ENCODE data around the gene LRP1B. TPM values are rescaled to one million over a fixed set of nuclear protein-coding genes. Genes with fewer than 3 reads are reported as not detected.

Gene LRP1B
- total and polyA plus RNA-seq, 7 experiments from 2014 or later: 0.10 TPM; not detected in 6

DNA sequence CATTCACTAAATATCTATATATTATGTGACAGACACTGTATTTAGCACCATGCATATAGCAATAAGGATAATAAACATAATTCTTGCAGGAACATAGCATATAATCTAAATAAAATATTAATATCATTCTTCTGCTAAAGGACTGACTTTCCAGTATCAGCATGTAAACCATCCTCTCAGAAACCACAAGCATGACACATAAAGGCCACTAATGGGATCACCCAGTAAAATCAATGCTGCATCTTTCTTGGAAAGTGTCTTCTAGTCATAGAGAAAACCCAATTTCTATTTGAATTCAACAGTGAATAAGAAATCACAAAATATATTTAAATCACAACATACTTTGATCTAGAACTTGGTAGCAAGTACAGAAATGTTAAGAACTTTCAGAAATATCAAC, 5.8 kb upstream of the LRP1B start:
- H3K9me3 ChIP-seq (ENCODE audit: control insufficient read depth in 2 of 3, low read length in 3 of 3): no peaks in the 10 kb centered on the region
- no peaks in the 10 kb centered on the region for H3K4me1 ChIP-seq (ENCODE audit: control insufficient read depth in 2 of 2, insufficient read depth in 2 of 2, low read length in 2 of 2)
- no peak overlapping the region for H3K4me3 ChIP-seq (ENCODE audit: low read length)
- Mint-ChIP-seq H3K4me3 (no peak overlapping the region), H3K27me3 (peaks cover 5 to 13% (median 10%) of the 10 kb centered on the region in 5 donors), H3K27ac (no peak overlapping the region), H3K4me1 (peaks cover 0 to under 1% (median 0%) of the 10 kb centered on the region in 7 donors), H3K36me3 (no peaks in the 10 kb centered on the region), H3K9me3 (peaks cover 0 to 10% (median 0%) of the 10 kb centered on the region in 11 donors)
- no peaks in the 10 kb centered on the region for H3K36me3 ChIP-seq (ENCODE audit: control insufficient read depth in 2 of 3, insufficient read depth in 3 of 3, low read length in 3 of 3)
- intact Hi-C loops (cut with micrococcal nuclease): no loop called here
- POLR2A ChIA-PET: no interaction called here
- no peak overlapping the region for H3K27ac ChIP-seq (ENCODE audit: low read depth, low read length)
- H3K27me3 ChIP-seq (ENCODE audit: control insufficient read depth in 2 of 2, insufficient read depth in 2 of 2, low read length in 2 of 2): peaks cover 0 to 2% of the 10 kb centered on the region in 2 donors
- CTCF ChIA-PET: no interaction called here
- ATAC-seq (no peak), DNase-seq (no peak)

DNA sequence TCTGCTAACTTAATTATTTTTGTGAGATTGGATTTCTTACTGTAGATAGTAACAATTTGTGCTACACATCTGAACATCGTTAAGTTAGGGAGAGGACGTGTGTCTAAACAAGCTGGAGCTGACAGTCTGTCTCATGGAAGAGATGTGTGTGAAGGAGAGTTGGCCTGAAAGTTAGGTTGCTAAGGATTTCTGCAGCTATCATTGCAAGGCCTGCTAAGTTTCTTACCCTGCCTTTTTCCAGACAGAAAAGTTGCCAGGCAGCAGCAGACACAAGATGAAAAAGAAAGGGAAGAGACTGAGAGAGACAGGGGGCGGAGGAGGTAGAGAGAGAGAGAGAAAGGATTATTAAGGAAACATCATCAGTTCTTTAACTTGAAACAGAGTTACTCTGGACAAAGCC, 4.1 kb upstream of the LRP1B start:
- Histone ChIP-seq H3K36me3 (ENCODE audit: control insufficient read depth in 2 of 3, insufficient read depth in 3 of 3, low read length in 3 of 3) (no peaks in the 10 kb centered on the region), H3K27ac (ENCODE audit: low read depth, low read length) (no peak overlapping the region), H3K4me3 (ENCODE audit: low read length) (no peak overlapping the region), H3K4me1 (ENCODE audit: control insufficient read depth in 2 of 2, insufficient read depth in 2 of 2, low read length in 2 of 2) (no peaks in the 10 kb centered on the region), H3K9me3 (ENCODE audit: control insufficient read depth in 2 of 3, low read length in 3 of 3) (no peaks in the 10 kb centered on the region), H3K27me3 (ENCODE audit: control insufficient read depth in 2 of 2, insufficient read depth in 2 of 2, low read length in 2 of 2) (peaks cover 0 to 2% of the 10 kb centered on the region in 2 donors)
- intact Hi-C loops (cut with micrococcal nuclease): no loop called here
- no peak for DNase-seq
- Mint-ChIP-seq H3K4me3 (no peak overlapping the region), H3K9me3 (peaks cover 0 to 13% (median 0%) of the 10 kb centered on the region in 11 donors), H3K27ac (no peak overlapping the region), H3K27me3 (peaks cover 22 to 28% (median 26%) of the 10 kb centered on the region in 5 donors), H3K36me3 (peaks cover 0 to 9% (median 0%) of the 10 kb centered on the region in 5 donors), H3K4me1 (peaks cover 0 to 14% (median 0%) of the 10 kb centered on the region in 7 donors)
- no peak for ATAC-seq
- ChIA-PET CTCF (no interaction called here), POLR2A (no interaction called here)

DNA sequence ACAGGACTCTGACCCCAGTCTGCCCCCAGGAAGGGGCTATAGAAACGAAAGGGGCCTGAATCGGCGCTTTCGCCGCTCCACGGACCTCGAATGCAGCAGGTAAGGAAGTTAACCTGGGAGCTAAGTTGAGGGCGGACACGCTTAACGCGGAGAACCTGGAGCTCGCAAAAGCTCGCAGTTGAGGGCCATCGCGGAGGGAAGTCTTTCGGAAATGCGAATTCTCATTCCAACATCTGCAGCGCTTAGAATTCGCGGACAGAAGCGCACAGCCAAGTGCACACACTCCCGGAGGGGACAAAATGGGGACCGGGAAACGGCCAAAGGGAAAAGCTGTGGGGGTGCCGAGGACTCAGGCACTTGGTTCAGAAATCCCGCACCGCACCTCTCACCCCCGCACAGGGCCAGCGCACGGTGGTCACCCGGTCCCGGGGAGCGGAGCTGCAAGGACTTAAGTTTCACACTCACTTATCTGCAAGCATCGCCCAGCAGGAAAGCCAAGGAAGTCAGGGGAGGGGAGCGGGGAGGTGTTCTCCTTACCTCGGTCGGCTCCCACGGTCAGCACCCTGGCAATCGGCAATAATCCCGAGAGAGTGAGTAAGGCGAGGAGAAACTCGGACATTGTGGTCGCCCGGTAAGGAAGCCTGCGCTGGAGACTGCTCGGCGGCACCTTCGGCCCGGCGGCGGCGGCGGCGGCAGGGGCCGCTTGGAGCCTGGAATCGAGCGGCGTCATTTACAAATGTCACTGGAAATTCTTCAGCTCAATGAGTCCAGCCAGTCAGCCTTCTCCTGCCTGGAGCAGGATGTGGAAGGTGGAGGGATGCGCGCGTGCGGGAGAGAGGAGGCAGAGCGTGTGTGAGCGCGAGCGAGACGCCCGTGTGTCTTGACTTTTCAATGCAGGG, 456 bp downstream of the LRP1B start:
- H3K4me1 Mint-ChIP-seq: peaks cover 0 to 14% (median 0%) of the 10 kb centered on the region in 7 donors
- Histone ChIP-seq H3K27ac (ENCODE audit: low read depth, low read length) (no peak overlapping the region), H3K9me3 (ENCODE audit: control insufficient read depth in 2 of 3, low read length in 3 of 3) (no peaks in the 10 kb centered on the region), H3K4me3 (ENCODE audit: low read length) (no peak overlapping the region), H3K27me3 (ENCODE audit: control insufficient read depth in 2 of 2, insufficient read depth in 2 of 2, low read length in 2 of 2) (peaks cover 0 to 2% of the 10 kb centered on the region in 2 donors), H3K4me1 (ENCODE audit: control insufficient read depth in 2 of 2, insufficient read depth in 2 of 2, low read length in 2 of 2) (no peaks in the 10 kb centered on the region), H3K36me3 (ENCODE audit: control insufficient read depth in 2 of 3, insufficient read depth in 3 of 3, low read length in 3 of 3) (no peaks in the 10 kb centered on the region)
- DNase-seq (no peak), ATAC-seq (no peak)
- intact Hi-C loops (cut with micrococcal nuclease): no loop called here
- H3K9me3 Mint-ChIP-seq: peaks cover 0 to 18% (median 5%) of the 10 kb centered on the region in 11 donors
- H3K27me3 Mint-ChIP-seq: peaks cover 35 to 45% (median 40%) of the 10 kb centered on the region in 5 donors
- no peak overlapping the region for H3K27ac Mint-ChIP-seq
- ChIA-PET POLR2A (no interaction called here), CTCF (no interaction called here)
- H3K36me3 Mint-ChIP-seq: peaks cover 0 to 12% (median 0%) of the 10 kb centered on the region in 5 donors
- peak overlapping the region in 3 of 10 donors; percentile 14 to 87 (median 33) for H3K4me3 Mint-ChIP-seq

DNA sequence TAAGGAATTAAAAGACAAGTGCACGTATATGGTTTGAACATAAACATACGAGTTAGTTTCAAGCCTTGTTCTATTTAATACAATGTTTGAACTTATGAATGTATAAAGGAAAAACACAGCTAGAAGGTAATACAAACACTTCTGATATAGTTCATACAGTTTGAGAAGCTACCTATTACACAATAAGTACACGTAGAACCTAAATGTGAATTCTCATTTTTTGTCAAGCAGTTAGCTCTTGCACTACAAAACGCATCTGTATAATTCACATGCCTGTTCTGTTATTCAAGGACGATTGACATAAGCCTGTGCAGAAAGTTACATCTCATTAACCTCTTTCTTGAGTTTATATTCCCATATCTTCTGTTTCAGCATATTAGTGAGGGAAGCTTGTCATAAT, 2.7 kb downstream of the LRP1B start:
- no peaks in the 10 kb centered on the region for H3K9me3 ChIP-seq (ENCODE audit: control insufficient read depth in 2 of 3, low read length in 3 of 3)

DNA sequence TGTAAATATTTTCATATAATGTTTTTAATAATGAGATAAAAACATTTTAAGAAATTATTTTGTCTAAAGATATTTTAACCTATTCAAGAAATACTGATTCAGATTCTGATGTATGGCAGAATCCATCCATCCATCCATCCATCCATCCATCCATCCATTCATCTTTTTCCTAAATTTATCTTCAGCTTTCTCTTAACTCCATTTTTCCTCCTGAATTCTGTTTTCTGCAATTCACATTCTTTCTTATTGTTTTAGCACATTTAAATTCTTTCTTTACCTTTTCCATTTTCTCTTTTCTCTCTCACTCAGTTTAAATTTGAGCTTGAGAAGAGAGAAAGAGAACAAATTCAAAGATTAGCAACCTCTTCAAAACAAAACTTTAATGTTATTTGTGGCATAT, 3.6 kb downstream of the LRP1B start:
- H3K36me3 Mint-ChIP-seq: peaks cover 0 to 12% (median 0%) of the 10 kb centered on the region in 5 donors
- peaks cover 31 to 40% (median 37%) of the 10 kb centered on the region in 5 donors for H3K27me3 Mint-ChIP-seq
- ChIA-PET POLR2A (no interaction called here), CTCF (no interaction called here)
- H3K9me3 Mint-ChIP-seq: peaks cover 0 to 14% (median 10%) of the 10 kb centered on the region in 11 donors
- no peaks in the 10 kb centered on the region for H3K36me3 ChIP-seq (ENCODE audit: control insufficient read depth in 2 of 3, insufficient read depth in 3 of 3, low read length in 3 of 3)
- no peak overlapping the region for H3K4me3 Mint-ChIP-seq
- ATAC-seq (no peak), DNase-seq (no peak)
- no peaks in the 10 kb centered on the region for H3K9me3 ChIP-seq (ENCODE audit: control insufficient read depth in 2 of 3, low read length in 3 of 3)
- H3K27me3 ChIP-seq (ENCODE audit: control insufficient read depth in 2 of 2, insufficient read depth in 2 of 2, low read length in 2 of 2): no peaks in the 10 kb centered on the region
- no peaks in the 10 kb centered on the region for H3K4me1 ChIP-seq (ENCODE audit: control insufficient read depth in 2 of 2, insufficient read depth in 2 of 2, low read length in 2 of 2)
- no peak overlapping the region for H3K27ac ChIP-seq (ENCODE audit: low read depth, low read length)
- H3K4me3 ChIP-seq (ENCODE audit: low read length): no peak overlapping the region
- H3K4me1 Mint-ChIP-seq: peaks cover 0 to 14% (median 0%) of the 10 kb centered on the region in 7 donors
- intact Hi-C loops (cut with micrococcal nuclease): no loop called here
- H3K27ac Mint-ChIP-seq: no peak overlapping the region

More for the DNA sequence above, 2.7 kb downstream of the LRP1B start:
- Mint-ChIP-seq H3K4me3 (no peak overlapping the region), H3K9me3 (peaks cover 0 to 18% (median 10%) of the 10 kb centered on the region in 11 donors), H3K36me3 (peaks cover 0 to 12% (median 0%) of the 10 kb centered on the region in 5 donors), H3K4me1 (peaks cover 0 to 14% (median 0%) of the 10 kb centered on the region in 7 donors), H3K27ac (no peak overlapping the region), H3K27me3 (peaks cover 34 to 44% (median 40%) of the 10 kb centered on the region in 5 donors)
- ChIA-PET CTCF (no interaction called here), POLR2A (no interaction called here)
- Histone ChIP-seq H3K27ac (ENCODE audit: low read depth, low read length) (no peak overlapping the region), H3K4me3 (ENCODE audit: low read length) (no peak overlapping the region), H3K36me3 (ENCODE audit: control insufficient read depth in 2 of 3, insufficient read depth in 3 of 3, low read length in 3 of 3) (no peaks in the 10 kb centered on the region), H3K27me3 (ENCODE audit: control insufficient read depth in 2 of 2, insufficient read depth in 2 of 2, low read length in 2 of 2) (peaks cover 0 to 2% of the 10 kb centered on the region in 2 donors), H3K4me1 (ENCODE audit: control insufficient read depth in 2 of 2, insufficient read depth in 2 of 2, low read length in 2 of 2) (no peaks in the 10 kb centered on the region)
- ATAC-seq (no peak), DNase-seq (no peak)
- intact Hi-C loops (cut with micrococcal nuclease): no loop called here

GRCh38 chr2:142124706-142125105, 6.1 kb downstream of the LRP1B start:
- no peaks in the 10 kb centered on the region for H3K4me1 ChIP-seq (ENCODE audit: control insufficient read depth in 2 of 2, insufficient read depth in 2 of 2, low read length in 2 of 2)
- Mint-ChIP-seq H3K36me3 (peaks cover 0 to 3% (median 0%) of the 10 kb centered on the region in 5 donors), H3K4me1 (no peaks in the 10 kb centered on the region), H3K27ac (no peak overlapping the region), H3K27me3 (peaks cover 10 to 16% (median 15%) of the 10 kb centered on the region in 5 donors), H3K4me3 (no peak overlapping the region), H3K9me3 (peaks cover 0 to 13% (median 8%) of the 10 kb centered on the region in 11 donors)
- ChIA-PET POLR2A (no interaction called here), CTCF (no interaction called here)
- no peaks in the 10 kb centered on the region for H3K9me3 ChIP-seq (ENCODE audit: control insufficient read depth in 2 of 3, low read length in 3 of 3)
- no peaks in the 10 kb centered on the region for H3K36me3 ChIP-seq (ENCODE audit: control insufficient read depth in 2 of 3, insufficient read depth in 3 of 3, low read length in 3 of 3)
- DNase-seq: no peak
- no peak for ATAC-seq
- no peaks in the 10 kb centered on the region for H3K27me3 ChIP-seq (ENCODE audit: control insufficient read depth in 2 of 2, insufficient read depth in 2 of 2, low read length in 2 of 2)
- H3K27ac ChIP-seq (ENCODE audit: low read depth, low read length): no peak overlapping the region
- H3K4me3 ChIP-seq (ENCODE audit: low read length): no peak overlapping the region
- intact Hi-C loops (cut with micrococcal nuclease): no loop called here

All from naive thymus-derived CD4-positive, alpha-beta T cell (primary cell).